HepG2 (cell line): ENCODE measurements around the gene C1QTNF5. TPM values are rescaled to one million over a fixed set of nuclear protein-coding genes. Genes with fewer than 3 reads are reported as not detected.

Source experiments
- ARHGAP35 ChIP-seq: sonication (generic); formaldehyde crosslinking; IDR thresholded peaks from 2 replicates; pipeline ENCODE4 v1.9.0; 2022; ENCODE audit warnings: mild to moderate bottlenecking, inconsistent platforms, moderate library complexity, missing genetic modification reagents, borderline replicate concordance
- CEBPZ ChIP-seq: IDR thresholded peaks from 2 replicates; pipeline ENCODE4 v1.6.1; 2012; ENCODE audit warnings: low read length, improper control_type of control experiment
- CREBL2 ChIP-seq: sonication (generic); formaldehyde crosslinking; IDR thresholded peaks from 2 replicates; pipeline ENCODE4 v1.8.1; 2023; ENCODE audit warnings: missing genetic modification reagents, mild to moderate bottlenecking, borderline replicate concordance
- GLI4 ChIP-seq: sonication (generic); formaldehyde crosslinking; IDR thresholded peaks from 2 replicates; pipeline ENCODE4 v1.5.1; 2020; ENCODE audit warnings: missing genetic modification reagents, mild to moderate bottlenecking, moderate library complexity, borderline replicate concordance
- GTF2F1 ChIP-seq: fragments of 150-350 bp; IDR thresholded peaks from 2 replicates; pipeline ENCODE4 v1.6.1; 2014; ENCODE audit warnings: low read length
- PATZ1 ChIP-seq: sonication (generic); formaldehyde crosslinking; IDR thresholded peaks from 2 replicates; pipeline ENCODE4 v1.4.0; 2020; ENCODE audit warnings: missing genetic modification reagents
- PLRG1 ChIP-seq: fragments of 450-650 bp; conservative IDR thresholded peaks from 2 replicates; pipeline ENCODE4 v1.6.1; 2016
- RFX3 ChIP-seq: IDR thresholded peaks from 2 replicates; pipeline ENCODE4 v1.6.1; 2016; ENCODE audit warnings: missing biosample characterization, missing genetic modification reagents
- TAF1 ChIP-seq: sonication (generic); formaldehyde crosslinking; IDR thresholded peaks from 2 replicates; pipeline ENCODE4 v1.4.0; 2020; ENCODE audit warnings: missing genetic modification reagents
- TARDBP ChIP-seq: sonication (generic); formaldehyde crosslinking; IDR thresholded peaks from 2 replicates; pipeline ENCODE4 v1.8.0; 2022; ENCODE audit warnings: mild to moderate bottlenecking, missing genetic modification reagents
- U2AF1 ChIP-seq: fragments of 200-400 bp; formaldehyde crosslinking; optimal IDR thresholded peaks from 2 replicates; pipeline ENCODE3; 2017; ENCODE audit warnings: mild to moderate bottlenecking, low read depth, low read length
- ZC3H13 ChIP-seq: sonication (generic); formaldehyde crosslinking; IDR thresholded peaks from 2 replicates; pipeline ENCODE4 v1.8.1; 2023; ENCODE audit warnings: mild to moderate bottlenecking, missing genetic modification reagents, moderate library complexity
- ZC3H4 ChIP-seq: sonication (generic); formaldehyde crosslinking; IDR thresholded peaks from 2 replicates; pipeline ENCODE4 v1.4.0; 2020; ENCODE audit warnings: missing genetic modification reagents, borderline replicate concordance
- ZNF430 ChIP-seq: sonication (generic); formaldehyde crosslinking; IDR thresholded peaks from 2 replicates; pipeline ENCODE4 v1.9.0; 2021; ENCODE audit warnings: mild to moderate bottlenecking, missing genetic modification reagents
- ZNF431 ChIP-seq: sonication (generic); formaldehyde crosslinking; IDR thresholded peaks from 2 replicates; pipeline ENCODE4 v1.9.0; 2022; ENCODE audit warnings: missing genetic modification reagents, low read depth, mild to moderate bottlenecking, borderline replicate concordance
- ZNF530 ChIP-seq: sonication (generic); formaldehyde crosslinking; IDR thresholded peaks from 2 replicates; pipeline ENCODE4 v1.5.0; 2020; ENCODE audit warnings: low read depth, mild to moderate bottlenecking, missing genetic modification reagents
- ZNF574 ChIP-seq: sonication (generic); formaldehyde crosslinking; IDR thresholded peaks from 2 replicates; pipeline ENCODE4 v1.4.0; 2020; ENCODE audit warnings: missing genetic modification reagents
- ZNF577 ChIP-seq: sonication (generic); formaldehyde crosslinking; IDR thresholded peaks from 2 replicates; pipeline ENCODE4 v1.4.0; 2020; ENCODE audit warnings: mild to moderate bottlenecking, low read depth, missing genetic modification reagents, borderline replicate concordance
- ZNF784 ChIP-seq: sonication (generic); formaldehyde crosslinking; IDR thresholded peaks from 2 replicates; pipeline ENCODE4 v1.5.1; 2020; ENCODE audit warnings: missing genetic modification reagents, mild to moderate bottlenecking, borderline replicate concordance
- ZNF850 ChIP-seq: sonication (generic); formaldehyde crosslinking; conservative IDR thresholded peaks from 2 replicates; pipeline ENCODE4 v1.9.0; 2021; ENCODE audit warnings: mild to moderate bottlenecking, missing genetic modification reagents
- ZZZ3 ChIP-seq: sonication (generic); formaldehyde crosslinking; IDR thresholded peaks from 2 replicates; pipeline ENCODE4 v1.4.0; 2020; ENCODE audit warnings: missing genetic modification reagents, mild to moderate bottlenecking, borderline replicate concordance
- polyA plus RNA-seq, 8 experiments: library from polyadenylated mRNA; depleted of rRNA in 3 of 8; stranded (reverse) in 7 of 8; unstranded in 1 of 8; fragments of >200 nt; fragmentation: Illumina TruSeq in 4 of 8; extraction: Trizol in 4 of 8; gene quantifications; 2 replicates each; pipeline versions ENCODE4 v1.2.1 to v1.2.3, GENCODE V29; 2011 to 2016; ENCODE audit warnings: low read depth in 4 of 8, missing spikeins in 1 of 8, mixed read lengths in 1 of 8; ENCODE audit not compliant: insufficient read depth in 1 of 8
- total RNA-seq, 5 experiments: library from RNA; depleted of rRNA; stranded (reverse); fragments of >200 nt; fragmentation: Illumina TruSeq; extraction: Trizol; gene quantifications; 2 replicates each; pipeline ENCODE4 v1.2.3, GENCODE V29; 2016; ENCODE audit warnings: low read depth in 1 of 5

The C1QTNF5 gene
- total and polyA plus RNA-seq, 2 of the 13 experiments (the other 11 are each of a cell fraction or from before 2014, with no cell fraction given) = 0.86 to 1.2 TPM

GRCh38 chr11:119380160-119380826 lies 39.6 kb upstream of the C1QTNF5 start (continued):
- TF ChIP-seq CEBPZ = no peak
- TF ChIP-seq CREBL2 (CRISPR knock-in tag) = no peak
- no peak for TF ChIP-seq TARDBP (CRISPR knock-in tag)
- no peak for TF ChIP-seq ZNF431 (CRISPR knock-in tag)
- no peak for TF ChIP-seq PLRG1
- no peak for TF ChIP-seq U2AF1
- TF ChIP-seq TAF1 (CRISPR knock-in tag) = no peak
- TF ChIP-seq ARHGAP35 = no peak
- TF ChIP-seq GLI4 (CRISPR knock-in tag) = 0 out of 2 replicates have a peak, but pooled peaks have one; percentile 44
- no peak for TF ChIP-seq ZNF784 (CRISPR knock-in tag)
- TF ChIP-seq GTF2F1 = no peak
- TF ChIP-seq ZC3H4 (CRISPR knock-in tag) = no peak
- TF ChIP-seq ZNF430 (CRISPR knock-in tag) = no peak
- no peak for TF ChIP-seq ZNF850
- no peak for TF ChIP-seq ZNF574
- no peak for TF ChIP-seq ZC3H13
- no peak for TF ChIP-seq ZZZ3 (CRISPR knock-in tag)
- TF ChIP-seq ZNF577 = no peak
- TF ChIP-seq ZNF530 = no peak
- TF ChIP-seq PATZ1 (CRISPR knock-in tag) = peak; percentile 26; the same call in 1 of the 2 replicates
- no peak for TF ChIP-seq RFX3 (CRISPR knock-in tag)
